Measurements from ENCODE around the gene CSH1.

The CSH1 gene

GRCh38 chr17:63933598-63933997, 37.2 kb upstream of the CSH1 start:
- no peak for DNase-seq (ENCODE audit: low read depth)
- no peak overlapping the region for H3K4me3 ChIP-seq (replicated peaks; ENCODE audit: low read depth, low read length)
- TF ChIP-seq CTCF (IDR thresholded peaks at IDR 0.05; ENCODE audit: low read length, missing control alignments) = no peak

- no peak overlapping the region for H3K4me3 ChIP-seq (replicated peaks; ENCODE audit: low read depth, low read length)
- TF ChIP-seq CTCF (IDR thresholded peaks at IDR 0.05; ENCODE audit: low read length, missing control alignments) = no peak
- no peak for DNase-seq (ENCODE audit: low read depth)
Observed at GRCh38 chr17:63932721-63933120, 36.3 kb upstream of the CSH1 start.

GRCh38 chr17:63931981-63932561, 35.7 kb upstream of the CSH1 start, which contains the start of gene CD79B:
CD79B (minus strand) TSS chr17:63932331; CDS start chr17:63932261, 70 bp downstream.
- no peak for TF ChIP-seq CTCF (IDR thresholded peaks at IDR 0.05; ENCODE audit: low read length, missing control alignments)
- DNase-seq (ENCODE audit: low read depth) = no peak

GRCh38 chr17:63930951-63931575, 34.7 kb upstream of the CSH1 start:
- DNase-seq (ENCODE audit: low read depth) = no peak
- no peak for TF ChIP-seq CTCF (IDR thresholded peaks at IDR 0.05; ENCODE audit: low read length, missing control alignments)
- no peak overlapping the region for H3K4me3 ChIP-seq (replicated peaks; ENCODE audit: low read depth, low read length)

More at GRCh38 chr17:63931981-63932561, 35.7 kb upstream of the CSH1 start, which contains the start of gene CD79B:
- H3K4me3 ChIP-seq (replicated peaks; ENCODE audit: low read depth, low read length) = no peak within 1 kb of the TSS

GRCh38 chr17:63929860-63930766, 33.7 kb upstream of the CSH1 start:
- TF ChIP-seq CTCF (IDR thresholded peaks at IDR 0.05; ENCODE audit: low read length, missing control alignments) = no peak
- no peak overlapping the region for H3K4me3 ChIP-seq (replicated peaks; ENCODE audit: low read depth, low read length)
- DNase-seq (ENCODE audit: low read depth) = no peak

- no peak for DNase-seq (ENCODE audit: low read depth)
- no peak for TF ChIP-seq CTCF (IDR thresholded peaks at IDR 0.05; ENCODE audit: low read length, missing control alignments)
- H3K4me3 ChIP-seq (replicated peaks; ENCODE audit: low read depth, low read length) = no peak overlapping the region
Observed at GRCh38 chr17:63928966-63929695, 32.8 kb upstream of the CSH1 start.
